ENCODE data around the gene AMDHD1.
A peak's percentile ranks its signal among the peaks of the same experiment; 100 is the strongest.

The AMDHD1 gene, protein sequence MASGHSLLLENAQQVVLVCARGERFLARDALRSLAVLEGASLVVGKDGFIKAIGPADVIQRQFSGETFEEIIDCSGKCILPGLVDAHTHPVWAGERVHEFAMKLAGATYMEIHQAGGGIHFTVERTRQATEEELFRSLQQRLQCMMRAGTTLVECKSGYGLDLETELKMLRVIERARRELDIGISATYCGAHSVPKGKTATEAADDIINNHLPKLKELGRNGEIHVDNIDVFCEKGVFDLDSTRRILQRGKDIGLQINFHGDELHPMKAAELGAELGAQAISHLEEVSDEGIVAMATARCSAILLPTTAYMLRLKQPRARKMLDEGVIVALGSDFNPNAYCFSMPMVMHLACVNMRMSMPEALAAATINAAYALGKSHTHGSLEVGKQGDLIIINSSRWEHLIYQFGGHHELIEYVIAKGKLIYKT

GRCh38 chr12:95943330-95943842 is at the start of gene AMDHD1:
TSS of gene AMDHD1 (plus strand) at chr12:95943331. CDS start at chr12:95943399, 68 bp downstream.
- peak; percentile 76 for DNase-seq (ENCODE audit: low spot score)

DNA sequence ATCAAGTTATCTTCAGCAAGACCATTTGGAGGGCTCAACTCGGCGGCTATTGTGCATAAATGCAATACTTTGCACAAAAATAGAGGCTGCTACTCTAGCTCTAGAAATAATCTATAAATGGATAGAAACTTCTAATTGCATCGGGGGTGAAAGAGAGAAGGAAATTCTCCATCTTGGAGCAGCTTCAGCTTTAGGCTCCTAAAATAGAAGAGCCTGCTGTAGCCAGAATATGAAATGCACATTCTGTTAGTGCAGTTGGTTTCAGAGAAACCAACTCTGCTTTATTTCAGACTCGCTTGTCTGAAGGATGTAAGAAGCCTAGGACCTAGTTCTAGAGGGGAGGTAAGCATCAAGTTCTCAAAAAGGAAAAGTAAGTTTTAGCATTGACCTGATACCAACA is 46.3 kb upstream of the AMDHD1 start:
- DNase-seq (ENCODE audit: low spot score): no peak

GRCh38 chr12:95898081-95898480 is 45.0 kb upstream of the AMDHD1 start:
- no peak for DNase-seq (ENCODE audit: low spot score)

DNA sequence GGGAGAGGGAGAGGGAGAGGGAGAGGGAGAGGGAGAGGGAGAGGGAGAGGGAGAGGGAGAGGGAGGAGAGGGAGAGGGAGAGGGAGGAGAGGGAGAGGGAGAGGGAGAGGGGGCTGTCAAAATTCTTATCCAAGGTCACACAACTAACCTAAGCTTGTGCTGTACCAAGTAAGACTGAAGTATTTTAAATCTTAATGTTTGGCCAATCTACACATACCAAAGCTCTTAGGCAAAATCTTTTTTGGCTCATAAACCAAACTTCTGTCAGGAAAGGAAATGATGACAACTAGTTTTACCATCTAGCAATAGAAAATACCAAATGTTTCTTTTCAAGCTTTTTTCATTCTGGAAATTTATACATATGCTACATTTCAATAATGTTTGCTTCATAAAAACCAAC is 34.6 kb upstream of the AMDHD1 start:
- no peak for DNase-seq (ENCODE audit: low spot score)

- no peak for DNase-seq (ENCODE audit: low spot score)
Observed at GRCh38 chr12:95909871-95910270, 33.3 kb upstream of the AMDHD1 start.

- peak; percentile 66 for DNase-seq (ENCODE audit: low spot score)
Observed at GRCh38 chr12:95918194-95918993, 24.7 kb upstream of the AMDHD1 start.

DNA sequence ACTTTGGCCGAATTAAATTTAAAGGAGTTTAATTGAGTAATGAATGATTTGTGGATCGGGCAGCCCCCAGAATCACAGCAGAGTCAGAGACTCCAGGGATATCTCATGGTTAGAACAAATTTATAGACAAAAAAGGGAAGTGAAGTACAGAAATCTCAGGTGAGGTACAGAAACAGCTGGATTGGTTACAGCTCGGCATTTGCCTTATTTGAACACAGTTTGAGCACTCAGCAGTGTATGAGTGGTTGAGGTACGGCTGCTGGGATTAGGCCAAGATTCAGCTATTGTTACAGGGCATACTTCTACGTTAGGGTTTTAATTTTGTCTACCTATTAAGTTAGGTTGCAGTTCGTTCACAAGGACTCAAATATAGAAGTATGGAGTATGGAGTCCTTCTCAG is 24.0 kb upstream of the AMDHD1 start:
- no peak for DNase-seq (ENCODE audit: low spot score)

GRCh38 chr12:95922231-95922630 is 20.9 kb upstream of the AMDHD1 start:
- no peak for DNase-seq (ENCODE audit: low spot score)

GRCh38 chr12:95940514-95940913 is 2.6 kb upstream of the AMDHD1 start:
- DNase-seq (ENCODE audit: low spot score): no peak

GRCh38 chr12:95942101-95942523 is 1.0 kb upstream of the AMDHD1 start:
- DNase-seq (ENCODE audit: low spot score): peak; percentile 15

DNA sequence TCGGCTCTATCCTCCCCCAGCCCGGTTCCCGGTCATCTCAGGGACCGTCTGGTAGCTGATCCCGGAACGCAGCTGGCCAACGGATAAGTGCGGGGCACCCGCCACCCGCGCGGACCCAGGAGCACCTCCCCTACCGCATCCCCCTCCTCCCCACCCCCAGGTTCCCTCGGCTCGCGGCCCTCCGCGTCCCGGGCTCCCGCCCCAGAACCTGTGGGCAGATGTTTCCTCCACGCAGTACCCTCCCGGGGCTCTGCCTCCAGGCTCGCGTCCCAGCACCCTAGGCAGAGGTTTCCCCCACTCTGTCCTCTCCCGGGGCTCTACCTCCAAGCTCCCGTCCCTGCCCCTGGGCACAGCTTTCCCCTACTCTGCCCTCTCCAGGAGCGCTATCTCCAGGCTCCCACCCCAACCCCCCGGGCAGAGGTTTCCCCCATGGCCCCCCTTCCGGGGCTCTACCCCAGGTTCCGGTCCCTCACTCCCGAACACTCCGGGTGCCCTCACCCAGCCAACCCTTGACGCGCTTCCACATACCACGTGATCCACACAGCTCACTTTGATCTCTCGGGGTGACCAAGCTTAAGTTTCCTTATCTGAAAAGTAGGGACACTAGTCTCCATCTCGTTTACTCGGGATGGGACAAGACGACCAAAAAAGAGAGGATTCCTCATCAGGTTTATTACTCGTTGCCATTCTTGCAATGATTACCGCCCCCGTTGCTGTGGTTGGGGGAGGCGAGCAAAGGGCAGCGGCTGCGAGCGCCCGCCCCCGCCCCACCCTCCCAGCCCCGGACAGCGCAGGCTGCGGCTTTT is 404 bp upstream of the AMDHD1 start, which contains the start of gene CCDC38:
TSS of gene CCDC38 (minus strand) at position 91 of the 806 bp plus-strand sequence. CDS start 6,105 bp downstream, outside the sequence.
- peak; percentile 90 for DNase-seq (ENCODE audit: low spot score)

- no peak for DNase-seq (ENCODE audit: low spot score)
Observed at GRCh38 chr12:95944108-95944704, 1.1 kb downstream of the AMDHD1 start.

GRCh38 chr12:95949477-95950206 is 6.5 kb downstream of the AMDHD1 start:
- DNase-seq (ENCODE audit: low spot score): no peak

GRCh38 chr12:95951515-95951914 is 8.4 kb downstream of the AMDHD1 start:
- no peak for DNase-seq (ENCODE audit: low spot score)

- no peak for DNase-seq (ENCODE audit: low spot score)
Observed at GRCh38 chr12:95953000-95953399, 9.9 kb downstream of the AMDHD1 start.

DNA sequence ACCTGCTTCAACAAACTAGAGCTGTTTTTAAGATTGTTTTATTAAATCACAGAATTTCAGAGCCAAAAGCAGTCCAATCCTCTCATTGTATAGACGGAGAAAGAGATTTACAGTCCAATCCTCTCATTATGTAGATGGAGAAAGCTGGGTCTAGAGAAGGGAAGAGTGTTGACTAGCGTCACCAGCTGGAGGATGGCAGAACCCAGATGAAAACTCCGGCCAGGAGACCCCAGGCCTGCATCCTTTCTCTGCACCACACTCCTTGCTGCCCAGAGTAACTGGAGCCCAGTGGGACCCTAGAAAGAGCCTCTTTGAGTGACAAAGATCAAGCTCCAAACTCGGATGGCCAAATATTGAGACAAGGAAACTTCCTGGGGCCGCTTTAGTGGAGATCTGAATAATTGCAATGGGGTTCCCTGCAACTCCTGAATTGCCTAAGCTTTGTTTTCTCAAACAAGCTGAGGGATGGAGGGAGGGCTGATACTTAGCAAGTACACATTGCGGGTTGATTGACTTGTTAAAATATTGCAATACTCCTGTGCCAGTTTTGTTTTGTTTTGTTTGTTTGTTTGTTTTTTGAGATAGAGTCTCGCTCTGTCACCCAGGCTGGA is 12.5 kb downstream of the AMDHD1 start:
- DNase-seq (ENCODE audit: low spot score): no peak

DNA sequence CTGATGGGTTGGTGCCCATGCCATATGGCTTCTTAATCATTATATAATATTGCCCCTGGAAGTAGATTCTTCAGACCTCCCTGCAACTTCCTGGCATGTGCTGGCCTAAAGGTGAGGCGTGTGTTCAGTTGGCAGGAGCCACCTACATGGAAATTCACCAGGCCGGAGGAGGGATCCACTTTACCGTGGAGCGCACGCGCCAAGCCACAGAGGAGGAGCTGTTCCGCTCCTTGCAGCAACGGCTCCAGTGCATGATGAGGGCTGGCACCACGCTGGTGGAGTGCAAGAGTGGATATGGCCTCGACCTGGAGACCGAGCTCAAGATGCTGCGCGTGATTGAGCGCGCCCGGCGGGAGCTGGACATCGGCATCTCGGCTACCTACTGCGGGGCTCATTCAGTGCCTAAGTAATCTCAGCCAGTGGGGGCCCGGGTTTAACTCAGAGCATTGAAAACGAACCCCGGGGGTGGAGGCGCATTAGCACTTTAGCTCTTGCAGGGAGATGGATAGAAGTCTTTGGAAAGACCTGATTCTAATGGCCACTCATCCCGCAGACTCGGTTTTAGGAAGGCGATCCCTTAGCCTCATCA is 13.5 kb downstream of the AMDHD1 start:
- DNase-seq (ENCODE audit: low spot score): no peak

DNA sequence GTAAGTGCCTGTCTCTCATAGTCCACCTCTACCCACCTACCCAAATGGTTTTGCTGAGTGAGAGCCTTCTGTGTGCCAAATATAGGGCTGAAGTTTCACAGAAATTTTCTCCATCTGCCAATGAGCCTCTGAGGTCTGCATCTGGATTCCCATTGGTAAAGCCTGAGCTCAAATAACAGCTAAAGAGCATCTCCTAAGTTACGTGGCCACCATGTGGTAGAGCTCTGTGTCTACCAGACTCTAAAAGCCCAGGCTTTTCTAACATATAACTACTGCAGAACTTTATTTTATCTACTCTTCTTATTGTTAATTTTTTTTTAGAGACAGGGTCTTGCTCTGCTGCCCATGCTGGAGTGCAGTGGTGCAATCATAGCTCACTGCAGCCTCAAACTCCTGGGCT is 16.0 kb downstream of the AMDHD1 start:
- no peak for DNase-seq (ENCODE audit: low spot score)

GRCh38 chr12:95960241-95960640 is 17.1 kb downstream of the AMDHD1 start:
- DNase-seq (ENCODE audit: low spot score): no peak

GRCh38 chr12:95962222-95962621 is 19.1 kb downstream of the AMDHD1 start:
- no peak for DNase-seq (ENCODE audit: low spot score)

All from LoVo (cell line).